Nephron progenitor cell (in vitro differentiated cells): Measurements from ENCODE around the gene GPRC5C.

Experiments
- DNase-seq: peaks from one replicate; pipeline ENCODE4 v3.0.0; 2021
- H3K27ac Mint-ChIP-seq: 2 replicates; pipeline ENCODE4 v1.8.0; 2021; ENCODE audit warnings: mild to moderate bottlenecking, moderate library complexity, mixed read lengths
- H3K27me3 Mint-ChIP-seq: 2 replicates; pipeline ENCODE4 v1.8.0; 2021; ENCODE audit warnings: mild to moderate bottlenecking, low read depth, mixed read lengths; ENCODE audit not compliant: poor library complexity
- H3K36me3 Mint-ChIP-seq: 2 replicates; pipeline ENCODE4 v1.8.0; 2021; ENCODE audit warnings: low read depth, mixed read lengths
- H3K4me1 Mint-ChIP-seq: 2 replicates; pipeline ENCODE4 v1.8.0; 2021; ENCODE audit warnings: mixed read lengths
- H3K4me3 Mint-ChIP-seq: 2 replicates; pipeline ENCODE4 v1.8.0; 2021; ENCODE audit warnings: mild to moderate bottlenecking, moderate library complexity, mixed read lengths
- H3K9me3 Mint-ChIP-seq: 2 replicates; pipeline ENCODE4 v1.8.0; 2021; ENCODE audit warnings: mild to moderate bottlenecking, moderate library complexity, mixed read lengths
- CTCF ChIP-seq: fragments of 200-600 bp; sonication (generic); IDR thresholded peaks from 2 replicates; pipeline ENCODE4 v1.5.0; 2021; ENCODE audit warnings: antibody characterized with exemption

GPRC5C gene

DNA sequence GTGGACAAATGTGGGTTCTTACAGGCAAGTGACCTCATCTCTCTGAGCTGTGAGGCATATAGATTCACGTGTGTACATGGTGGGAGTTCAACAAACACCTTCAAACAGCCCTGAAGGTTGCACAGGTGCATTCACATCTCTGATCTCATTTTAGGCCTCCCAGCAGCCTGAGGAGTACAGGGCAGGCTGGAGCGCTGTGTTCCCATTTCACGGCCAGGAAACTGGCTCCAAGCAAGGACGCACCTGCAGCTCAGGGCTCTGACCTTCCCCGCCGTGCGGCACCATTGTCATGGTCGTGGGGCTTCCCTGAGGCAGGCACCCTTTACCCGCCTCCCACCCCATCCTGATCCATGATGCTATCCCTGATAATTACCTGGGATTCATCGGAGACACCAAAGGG lies 29.7 kb downstream of the GPRC5C start:
- H3K4me1 Mint-ChIP-seq: peaks cover 10% of the 10 kb centered on the region
- no peaks in the 10 kb centered on the region for H3K36me3 Mint-ChIP-seq
- H3K9me3 Mint-ChIP-seq: no peaks in the 10 kb centered on the region
- H3K27me3 Mint-ChIP-seq: peaks cover 34% of the 10 kb centered on the region
- no peak overlapping the region for H3K27ac Mint-ChIP-seq
- no peak for DNase-seq
- TF ChIP-seq CTCF: no peak
- no peak overlapping the region for H3K4me3 Mint-ChIP-seq

DNA sequence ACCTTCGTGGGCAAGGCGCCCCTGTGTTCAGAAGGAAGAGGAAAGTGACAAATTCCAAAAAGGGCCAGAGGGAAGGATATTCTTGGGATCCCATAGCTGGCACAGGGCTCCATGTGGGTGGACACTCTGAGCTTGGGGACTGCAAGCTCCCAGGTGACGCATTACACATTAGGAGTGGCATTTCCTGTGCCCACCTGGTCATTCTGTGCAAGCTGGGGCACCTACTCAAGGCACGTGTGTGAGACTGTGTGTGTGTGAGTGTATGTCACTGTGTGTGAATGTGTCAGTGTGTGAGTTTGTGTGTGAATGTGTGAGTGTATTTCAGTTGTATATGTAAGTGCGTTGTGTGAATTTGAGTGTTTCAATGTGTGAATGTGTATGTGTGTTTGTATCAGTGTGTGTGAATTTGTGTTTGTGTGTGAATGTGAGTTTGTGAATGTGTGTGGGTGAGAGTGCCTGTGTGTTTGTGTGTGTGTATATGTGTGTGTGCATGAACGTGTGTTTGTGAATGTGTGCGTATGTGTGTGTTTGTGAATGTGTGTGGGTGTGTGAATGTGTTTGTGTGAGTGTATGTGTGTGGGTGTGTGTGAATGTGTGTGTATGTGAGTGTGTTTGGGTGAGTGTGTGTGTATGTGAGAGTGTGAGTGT lies 33.0 kb downstream of the GPRC5C start:
- Mint-ChIP-seq H3K4me3 (no peak overlapping the region), H3K9me3 (no peaks in the 10 kb centered on the region), H3K36me3 (no peaks in the 10 kb centered on the region), H3K27me3 (peaks cover 17% of the 10 kb centered on the region), H3K4me1 (peaks cover 5% of the 10 kb centered on the region), H3K27ac (no peak overlapping the region)
- no peak for DNase-seq
- no peak for TF ChIP-seq CTCF

GRCh38 chr17:74465378-74466110 lies 33.7 kb downstream of the GPRC5C start:
- Mint-ChIP-seq H3K36me3 (no peaks in the 10 kb centered on the region), H3K27me3 (peaks cover 20% of the 10 kb centered on the region), H3K4me3 (no peak overlapping the region), H3K9me3 (no peaks in the 10 kb centered on the region), H3K4me1 (peaks cover 5% of the 10 kb centered on the region), H3K27ac (no peak overlapping the region)
- no peak for TF ChIP-seq CTCF
- DNase-seq: no peak

DNA sequence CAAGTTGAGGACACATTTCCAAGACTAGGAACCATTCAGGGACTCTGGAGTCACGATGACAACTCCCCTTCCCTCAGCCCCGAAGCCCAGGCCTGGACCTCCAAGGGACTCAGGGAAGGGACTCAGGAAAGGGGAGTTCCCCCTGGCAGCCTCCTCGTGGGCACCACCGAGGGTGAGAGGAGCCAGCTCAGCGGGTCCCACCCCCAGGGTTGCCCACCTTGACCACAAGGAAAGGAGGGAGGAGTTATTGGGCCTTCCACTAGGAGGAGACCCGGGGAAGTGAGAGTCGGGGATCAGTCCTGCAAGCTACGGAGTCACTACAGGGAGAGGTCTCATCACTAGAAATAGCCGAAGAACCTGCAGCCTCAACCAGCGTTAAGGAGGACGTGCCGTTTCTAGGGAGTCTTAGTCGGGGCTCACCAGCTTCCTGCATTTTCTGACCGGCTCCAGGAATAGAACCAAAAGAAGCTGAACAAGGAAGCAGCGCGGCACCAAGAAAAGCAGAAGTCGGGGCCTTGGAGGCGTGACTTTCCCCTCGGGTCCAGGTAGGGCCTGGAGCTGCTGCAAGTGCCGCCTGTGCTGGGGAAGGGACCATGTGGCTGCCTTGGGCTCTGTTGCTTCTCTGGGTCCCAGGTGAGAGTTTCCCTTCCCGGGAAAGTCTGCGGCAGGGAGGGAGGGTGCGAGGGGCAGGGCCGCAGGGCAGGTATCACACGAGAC lies 34.4 kb downstream of the GPRC5C start, which contains the start of gene CD300A:
TSS of gene CD300A (plus strand) at position 524 of the 717 bp plus-strand sequence. CDS start at position 594, 70 bp downstream.
- Mint-ChIP-seq H3K4me3 (peak within 1 kb of the TSS; percentile 33), H3K9me3 (no peaks in the 10 kb centered on the region), H3K27ac (no peak within 1 kb of the TSS), H3K36me3 (no peaks in the 10 kb centered on the region), H3K4me1 (peaks cover 5% of the 10 kb centered on the region), H3K27me3 (peaks cover 22% of the 10 kb centered on the region)
- TF ChIP-seq CTCF: no peak
- no peak for DNase-seq

- H3K27me3 Mint-ChIP-seq: peaks cover 24% of the 10 kb centered on the region
- H3K27ac Mint-ChIP-seq: no peak overlapping the region
- H3K36me3 Mint-ChIP-seq: no peaks in the 10 kb centered on the region
- no peak for DNase-seq
- H3K9me3 Mint-ChIP-seq: no peaks in the 10 kb centered on the region
- H3K4me1 Mint-ChIP-seq: peaks cover 5% of the 10 kb centered on the region
- TF ChIP-seq CTCF: no peak
- H3K4me3 Mint-ChIP-seq: no peak overlapping the region
Measured at GRCh38 chr17:74466828-74467184, 34.9 kb downstream of the GPRC5C start.
